Lower leg skin (tissue), 4 donors: ENCODE measurements around the gene TATDN2. TPM values are rescaled to one million over a fixed set of nuclear protein-coding genes. Genes with fewer than 3 reads are reported as not detected.
A peak's percentile ranks its signal among the peaks of the same experiment; 100 is the strongest.

Source experiments
- DNase-seq, 2 donors: peaks; one replicate each; pipeline ENCODE4 v3.0.0-alpha.2; 2019; ENCODE audit warnings: low spot score in 2 of 2
- H3K4me3 ChIP-seq: fragments of 200-600 bp; sonication (generic); 2 replicates; pipeline ENCODE4 v1.5.1; 2017; ENCODE audit warnings: mild to moderate bottlenecking, low read depth; ENCODE audit not compliant: poor library complexity, severe bottlenecking
- CTCF ChIP-seq, 3 donors: fragments of 450-650 bp; IDR thresholded peaks; one replicate each; pipeline ENCODE4 v1.5.1; 2016; ENCODE audit warnings: antibody characterized with exemption in 3 of 3, mild to moderate bottlenecking in 3 of 3, moderate library complexity in 2 of 3
- POLR2A ChIP-seq, 2 donors: fragments of 450-650 bp; IDR thresholded peaks; one replicate each; pipeline ENCODE4 v1.6.1; 2016 to 2017; ENCODE audit warnings: antibody characterized with exemption in 2 of 2, mild to moderate bottlenecking in 1 of 2, moderate library complexity in 1 of 2
- WGBS, 2 donors: methylation state at CpG; one replicate each; pipeline ENCODE4 v1.1.5; 2018; 5-methylcytosine and 5-hydroxymethylcytosine counted together
- intact Hi-C: fragments of 100-400 bp; cut with DNase I; formaldehyde crosslinking; loops from one replicate; pipeline ENCODE4 v1.15.0; 2023; ENCODE audit warnings: low total_unique reads
- total RNA-seq, 4 donors: library from RNA; depleted of rRNA; stranded (reverse); fragments of >200 nt; gene quantifications; one replicate each; pipeline ENCODE4 v1.1.0, GENCODE V29; 2016

The TATDN2 gene
- total RNA-seq, 4 donors from 2014 or later, result 18.6 to 25.1 (median 22.4) TPM

- no peak for TF ChIP-seq CTCF (IDR thresholded peaks at IDR 0.05)
- TF ChIP-seq POLR2A (IDR thresholded peaks at IDR 0.05), result no peak
- intact Hi-C loops, result no loop called here
- H3K4me3 ChIP-seq, result no peak overlapping the region
- no peak for DNase-seq
- 86 to 90% methylated on average over 4 of the region's 4 CpGs for WGBS, 2 donors
Observed at GRCh38 chr3:10317311-10317960, 69.2 kb downstream of the TATDN2 start.

- intact Hi-C loops, result no loop called here
- WGBS, 2 donors, result 89 to 92% methylated on average over 3 of the region's 3 CpGs
- no peak for DNase-seq
- no peak for TF ChIP-seq POLR2A (IDR thresholded peaks at IDR 0.05)
- no peak for TF ChIP-seq CTCF (IDR thresholded peaks at IDR 0.05)
- H3K4me3 ChIP-seq, result no peak overlapping the region
Observed at GRCh38 chr3:10317961-10318350, 69.7 kb downstream of the TATDN2 start.

- no peak for DNase-seq
- intact Hi-C loops, result no loop called here
- TF ChIP-seq CTCF (IDR thresholded peaks at IDR 0.05) (no peak), POLR2A (IDR thresholded peaks at IDR 0.05) (no peak)
- H3K4me3 ChIP-seq, result no peak overlapping the region
- 61 to 66% methylated on average over 6 of the region's 6 CpGs for WGBS, 2 donors
Observed at GRCh38 chr3:10319251-10319650, 71.0 kb downstream of the TATDN2 start.

- no peak overlapping the region for H3K4me3 ChIP-seq
- DNase-seq, result no peak
- TF ChIP-seq POLR2A (IDR thresholded peaks at IDR 0.05) (no peak), CTCF (IDR thresholded peaks at IDR 0.05) (no peak)
- intact Hi-C loops, result no loop called here
- 0 to 8% methylated on average over 2 of the region's 3 CpGs for WGBS, 2 donors
Observed at GRCh38 chr3:10319804-10320203, 71.5 kb downstream of the TATDN2 start.

GRCh38 chr3:10320320-10320677 lies 72.0 kb downstream of the TATDN2 start:
- DNase-seq, result no peak
- H3K4me3 ChIP-seq, result peak overlapping the region; percentile 84
- TF ChIP-seq POLR2A (IDR thresholded peaks at IDR 0.05) (no peak), CTCF (IDR thresholded peaks at IDR 0.05) (no peak)
- intact Hi-C loops, result no loop called here
- 0% methylated on average over 9 of the region's 9 CpGs for WGBS, 2 donors
